SK-N-SH (cell line): ENCODE data around the gene PACSIN2. TPM values are rescaled to one million over a fixed set of nuclear protein-coding genes. Genes with fewer than 3 reads are reported as not detected.

Experiments used
- CTCF ChIA-PET: fragments of 300-600, 350-600 bp; formaldehyde crosslinking; extraction: SDS; loops from one replicate; lab custom pipeline; 2021; lab: Yijun Ruan, JAX
- POLR2A ChIA-PET: fragments of 350-600 bp; sonication (Branson Sonifier 250); formaldehyde crosslinking; extraction: SDS; loops from one replicate; lab custom pipeline; 2020; ENCODE audit warnings: antibody characterized with exemption, inconsistent platforms; lab: Yijun Ruan, JAX
- DNase-seq: peaks from one replicate; pipeline ENCODE4 v3.0.0; 2012
- H2AFZ ChIP-seq: fragments of 200-600 bp; sonication (generic); 2 replicates; pipeline ENCODE4 v1.8.1; 2016; ENCODE audit warnings: antibody characterized with exemption, mild to moderate bottlenecking, low read depth
- H3F3A ChIP-seq: fragments of 200-600 bp; sonication (generic); replicated peaks from 2 replicates; pipeline ENCODE3; 2016; ENCODE audit warnings: antibody characterized with exemption, mild to moderate bottlenecking; ENCODE audit not compliant: insufficient read depth
- H3K27ac ChIP-seq, 2 experiments: fragments of 200-500 bp in 1 of 2; fragments of 200-600 bp in 1 of 2; sonication (Bioruptor generic) in 1 of 2; sonication (generic), shearing (Covaris generic) in 1 of 2; 2 replicates each; pipeline versions ENCODE4 v1.5.1 to v1.6.1; 2014 to 2016; ENCODE audit warnings: low read depth in 2 of 2, inconsistent platforms in 1 of 2, low read length in 1 of 2, mild to moderate bottlenecking in 1 of 2, mixed read lengths in 1 of 2
- H3K27me3 ChIP-seq: fragments of 200-600 bp; sonication (generic), shearing (Covaris generic); 2 replicates; pipeline ENCODE4 v1.6.1; 2016; ENCODE audit warnings: mixed run types; ENCODE audit not compliant: insufficient read depth
- H3K36me3 ChIP-seq, 2 experiments: fragments of 200-500 bp in 1 of 2; fragments of 200-600 bp in 1 of 2; sonication (Bioruptor generic) in 1 of 2; sonication (generic) in 1 of 2; replicated peaks in 1 of 2; 2 replicates each; pipeline versions ENCODE3 to v1.5.1; 2014 to 2016; ENCODE audit warnings: low read length in 1 of 2, mild to moderate bottlenecking in 1 of 2; ENCODE audit not compliant: insufficient read depth in 2 of 2, control insufficient read depth in 1 of 2
- H3K4me1 ChIP-seq, 2 experiments: fragments of 200-500 bp in 1 of 2; fragments of 200-600 bp in 1 of 2; sonication (Bioruptor generic) in 1 of 2; sonication (generic), shearing (Covaris generic) in 1 of 2; 2 replicates each; pipeline versions ENCODE4 v1.5.1 to v1.6.1; 2014 to 2016; ENCODE audit warnings: low read depth in 1 of 2, low read length in 1 of 2, mixed run types in 1 of 2; ENCODE audit not compliant: insufficient read depth in 2 of 2, control insufficient read depth in 1 of 2
- H3K4me2 ChIP-seq: fragments of 200-600 bp; sonication (generic), shearing (Covaris generic); 2 replicates; pipeline ENCODE4 v1.6.1; 2017; ENCODE audit warnings: mixed run types
- H3K4me3 ChIP-seq, 2 experiments: fragments of 200-500 bp in 1 of 2; fragments of 200-600 bp in 1 of 2; sonication (Bioruptor generic) in 1 of 2; sonication (generic), shearing (Covaris generic) in 1 of 2; 2 replicates each; pipeline versions ENCODE4 v1.5.1 to v1.8.1; 2014 to 2016; ENCODE audit warnings: low read depth in 2 of 2, inconsistent platforms in 1 of 2, low read length in 1 of 2, mild to moderate bottlenecking in 1 of 2, mixed read lengths in 1 of 2, moderate library complexity in 1 of 2
- H3K79me2 ChIP-seq: fragments of 200-600 bp; sonication (generic); 2 replicates; pipeline ENCODE4 v1.8.1; 2017; ENCODE audit warnings: mild to moderate bottlenecking; ENCODE audit not compliant: insufficient read depth
- H3K9ac ChIP-seq: fragments of 200-600 bp; sonication (generic); 2 replicates; pipeline ENCODE4 v1.6.1; 2017; ENCODE audit warnings: mixed run types
- H3K9me2 ChIP-seq: fragments of 200-600 bp; sonication (generic); 2 replicates; pipeline ENCODE4 v1.6.1; 2017; ENCODE audit warnings: mixed run types
- H3K9me3 ChIP-seq: fragments of 200-600 bp; sonication (generic); 2 replicates; pipeline ENCODE4 v1.6.1; 2017; ENCODE audit warnings: mixed run types, mild to moderate bottlenecking, moderate library complexity
- H4K20me1 ChIP-seq: fragments of 200-600 bp; sonication (generic); 2 replicates; pipeline ENCODE4 v1.6.1; 2017; ENCODE audit warnings: mild to moderate bottlenecking, mixed run types; ENCODE audit not compliant: insufficient read depth
- CHD2 ChIP-seq: fragments of 150-350 bp; IDR thresholded peaks from 2 replicates; pipeline ENCODE4 v1.6.1; 2018; ENCODE audit warnings: low read length; ENCODE audit not compliant: partially characterized antibody
- CTCF ChIP-seq: fragments of 200-600 bp; sonication (generic); IDR thresholded peaks from 2 replicates; pipeline ENCODE4 v1.6.1; 2017; ENCODE audit warnings: antibody characterized with exemption, mild to moderate bottlenecking, moderate library complexity
- ELF1 ChIP-seq: IDR thresholded peaks from 2 replicates; pipeline ENCODE4 v1.4.0; 2012
- EP300 ChIP-seq, 2 experiments: IDR thresholded peaks; 2 replicates each; pipeline versions ENCODE4 v1.4.0 to v1.6.1; 2012; ENCODE audit warnings: borderline replicate concordance in 1 of 2, low read depth in 1 of 2, low read length in 1 of 2
- PBX3 ChIP-seq: IDR thresholded peaks from 2 replicates; pipeline ENCODE4; 2012
- RAD21 ChIP-seq: IDR thresholded peaks from 2 replicates; pipeline ENCODE4 v1.6.1; 2012; ENCODE audit warnings: mild to moderate bottlenecking, low read length
- RCOR1 ChIP-seq: fragments of 150-350 bp; IDR thresholded peaks from 2 replicates; pipeline ENCODE4 v1.6.1; 2017; ENCODE audit warnings: antibody characterized with exemption, low read length
- REST ChIP-seq: IDR thresholded peaks from 2 replicates; pipeline ENCODE4 v1.6.1; 2012; ENCODE audit warnings: mild to moderate bottlenecking, low read depth, low read length, moderate library complexity
- RFX5 ChIP-seq: IDR thresholded peaks from 2 replicates; pipeline ENCODE4 v1.6.1; 2012; ENCODE audit warnings: mild to moderate bottlenecking, improper control_type of control experiment, low read length
- RXRA ChIP-seq: IDR thresholded peaks from 2 replicates; pipeline ENCODE4 v1.4.0; 2012; ENCODE audit warnings: low read depth, mild to moderate bottlenecking, borderline replicate concordance
- SIN3A ChIP-seq: IDR thresholded peaks from 2 replicates; pipeline ENCODE4 v1.6.1; 2012; ENCODE audit warnings: low read depth, mild to moderate bottlenecking, low read length, moderate library complexity, borderline replicate concordance
- TEAD4 ChIP-seq: IDR thresholded peaks from 2 replicates; pipeline ENCODE4 v1.4.0; 2012; ENCODE audit warnings: mild to moderate bottlenecking, borderline replicate concordance; ENCODE audit not compliant: insufficient read depth
- ZBTB33 ChIP-seq: IDR thresholded peaks from 2 replicates; pipeline ENCODE4 v1.4.0; 2012; ENCODE audit warnings: low read depth, borderline replicate concordance
- WGBS: methylation state at CpG from one replicate; pipeline ENCODE4 v1.1.6; 2017; ENCODE audit warnings: low lambda C conversion rate; 5-methylcytosine and 5-hydroxymethylcytosine counted together
- polyA plus RNA-seq, 3 experiments: library from polyadenylated mRNA; depleted of rRNA; stranded (reverse); fragments of >200 nt; gene quantifications; 2 replicates each; pipeline ENCODE4 v1.2.3, GENCODE V29; 2012

The PACSIN2 gene
- polyA plus RNA-seq, 1 of the 3 experiments (the other 2 are of a cell fraction), result 60.5 TPM

- Histone ChIP-seq H3K27me3 (no peaks in the 10 kb centered on the region), H3K9me2 (no peaks in the 10 kb centered on the region), H3K9me3 (no peaks in the 10 kb centered on the region), H2AFZ (no peak overlapping the region), H4K20me1 (no peaks in the 10 kb centered on the region), H3K9ac (no peak overlapping the region), H3K79me2 (peaks cover 49% of the 10 kb centered on the region), H3K4me3 (no peak overlapping the region), H3K4me2 (no peak overlapping the region), H3K27ac (no peak overlapping the region), H3K4me1 (peaks cover 0 to 3% of the 10 kb centered on the region in 2 experiments; a peak in 2 of 4 replicates), H3K36me3 (no peaks in the 10 kb centered on the region), H3F3A (no peaks in the 10 kb centered on the region)
- POLR2A ChIA-PET, result no interaction called here
- DNase-seq, result no peak
- TF ChIP-seq CTCF, result no peak
- no peak for TF ChIP-seq PBX3
- no peak for TF ChIP-seq RFX5
- TF ChIP-seq RXRA, result no peak
- no peak for TF ChIP-seq SIN3A
- no peak for TF ChIP-seq TEAD4
- TF ChIP-seq RCOR1, result no peak
- no peak for TF ChIP-seq RAD21
- WGBS, result 100% methylated on average over 2 of the region's 6 CpGs
- CTCF ChIA-PET, result no interaction called here
Measured at GRCh38 chr22:42914511-42915076, 100.4 kb downstream of the PACSIN2 start.

GRCh38 chr22:42913874-42914510, 101.0 kb downstream of the PACSIN2 start:
- DNase-seq, result no peak
- Histone ChIP-seq H3K4me1 (peaks cover 0 to 3% of the 10 kb centered on the region in 2 experiments; a peak in 2 of 4 replicates), H3K36me3 (no peaks in the 10 kb centered on the region), H4K20me1 (no peaks in the 10 kb centered on the region), H3K9me2 (no peaks in the 10 kb centered on the region), H3K4me3 (no peak overlapping the region), H3K9ac (no peak overlapping the region), H3F3A (no peaks in the 10 kb centered on the region), H3K4me2 (no peak overlapping the region), H3K9me3 (no peaks in the 10 kb centered on the region), H3K27me3 (no peaks in the 10 kb centered on the region), H3K79me2 (peaks cover 49% of the 10 kb centered on the region), H2AFZ (no peak overlapping the region), H3K27ac (no peak overlapping the region)
- WGBS, result 87% methylated on average over 3 of the region's 8 CpGs
- POLR2A ChIA-PET, result no interaction called here
- CTCF ChIA-PET, result no interaction called here
- TF ChIP-seq RAD21, result no peak
- TF ChIP-seq EP300 (IDR thresholded peaks at IDR 0.05; ENCODE audit: borderline replicate concordance in 1 of 2, low read depth in 1 of 2, low read length in 1 of 2), result no peak
- no peak for TF ChIP-seq RXRA
- TF ChIP-seq CTCF, result no peak
- no peak for TF ChIP-seq ELF1
- no peak for TF ChIP-seq ZBTB33
- no peak for TF ChIP-seq REST
- no peak for TF ChIP-seq CHD2
